HCT116 (cell line): Measurements from ENCODE around the gene MICALL1. TPM values are rescaled to one million over a fixed set of nuclear protein-coding genes. Genes with fewer than 3 reads are reported as not detected.

Experiments
- ATAC-seq: fragments of 200-7000 bp; cut with Tn5 transposase; 2 replicates; pipeline ENCODE4 v1.9.1; 2020; ENCODE audit warnings: mild to moderate bottlenecking, moderate library complexity
- BruUV-seq: library from RNA; stranded (reverse); fragments of 400-500 nt; replicated peaks from 2 replicates; lab custom pipeline; 2021; lab: Mats Ljungman, UMichigan
- CTCF ChIA-PET: fragments of 300-600 bp; sonication (Branson Sonifier 250); formaldehyde crosslinking; loops from one replicate; lab custom pipeline; 2021; ENCODE audit warnings: antibody characterized with exemption; lab: Charles Lee
- POLR2A ChIA-PET: fragments of 300-600, 350-600 bp; sonication (Branson Sonifier 250); formaldehyde crosslinking; loops from one replicate; lab custom pipeline; 2021; ENCODE audit warnings: antibody characterized with exemption; lab: Charles Lee
- RAD21 ChIA-PET, 2 experiments: fragments of 300-600 bp; sonication (Branson Sonifier 250); formaldehyde crosslinking; loops; one replicate each; lab custom pipeline; 2023; ENCODE audit warnings: low total read pairs in 2 of 2; ENCODE audit not compliant: uncharacterized antibody in 2 of 2, unreplicated experiment in 2 of 2, low non-redundant PET in 1 of 2; lab: Charles Lee
- DNase-seq: peaks from one replicate; pipeline ENCODE4 v3.0.0-alpha.2; 2010; ENCODE audit warnings: low read depth, low spot score
- H2AFZ ChIP-seq: fragments of 200-600 bp; shearing (Covaris generic), sonication (generic); 2 replicates; pipeline ENCODE4 v1.6.1; 2017; ENCODE audit warnings: low read depth, mixed run types, mixed read lengths, antibody characterized with exemption, low read length; ENCODE audit not compliant: poor library complexity, severe bottlenecking
- H3K27ac ChIP-seq: 2 replicates; pipeline ENCODE4 v1.5.1; 2012; ENCODE audit warnings: low read depth, low read length
- H3K27me3 ChIP-seq: fragments of 200-600 bp; sonication (generic); 2 replicates; pipeline ENCODE4 v1.6.1; 2016; ENCODE audit warnings: mixed run types, low read length, mixed read lengths; ENCODE audit not compliant: insufficient read depth
- H3K36me3 ChIP-seq, 2 experiments: fragments of 200-500 bp in 1 of 2; fragments of 200-600 bp in 1 of 2; sonication (Bioruptor generic) in 1 of 2; sonication (generic) in 1 of 2; 2 replicates each; pipeline versions ENCODE4 v1.5.1 to v1.6.1; 2014 to 2016; ENCODE audit warnings: low read length in 2 of 2, inconsistent platforms in 1 of 2, mixed read lengths in 1 of 2, mixed run types in 1 of 2; ENCODE audit not compliant: insufficient read depth in 2 of 2, control insufficient read depth in 1 of 2
- H3K4me1 ChIP-seq, 2 experiments: fragments of 200-600 bp in 1 of 2; sonication (generic) in 1 of 2; 2 replicates each; pipeline versions ENCODE4 v1.5.1 to v1.6.1; 2012 to 2017; ENCODE audit warnings: low read length in 2 of 2, inconsistent platforms in 1 of 2, mild to moderate bottlenecking in 1 of 2, mixed read lengths in 1 of 2, mixed run types in 1 of 2, moderate library complexity in 1 of 2; ENCODE audit not compliant: insufficient read depth in 2 of 2, control insufficient read depth in 1 of 2
- H3K4me2 ChIP-seq: fragments of 200-600 bp; sonication (generic); 2 replicates; pipeline ENCODE4 v1.6.1; 2017; ENCODE audit warnings: mixed run types, low read length, mixed read lengths
- H3K4me3 ChIP-seq, 2 experiments: fragments of 200-600 bp in 1 of 2; sonication (generic) in 1 of 2; replicated peaks in 1 of 2; 2 replicates each; pipeline ENCODE4 v1.5.1; 2011 to 2016; ENCODE audit warnings: low read length in 2 of 2, control low read depth in 1 of 2, low read depth in 1 of 2, mild to moderate bottlenecking in 1 of 2, mixed read lengths in 1 of 2, mixed run types in 1 of 2
- H3K79me2 ChIP-seq: fragments of 200-600 bp; sonication (generic); 2 replicates; pipeline ENCODE4 v1.6.1; 2017; ENCODE audit warnings: mild to moderate bottlenecking, mixed run types, low read length, moderate library complexity, mixed read lengths; ENCODE audit not compliant: insufficient read depth
- H3K9ac ChIP-seq: fragments of 200-600 bp; sonication (generic); 2 replicates; pipeline ENCODE4 v1.6.1; 2016; ENCODE audit warnings: low read length, mixed read lengths
- H3K9me2 ChIP-seq: fragments of 200-600 bp; sonication (generic), shearing (Covaris generic); 2 replicates; pipeline ENCODE4 v1.6.1; 2017; ENCODE audit warnings: mixed run types, mild to moderate bottlenecking, moderate library complexity; ENCODE audit not compliant: insufficient read depth
- H3K9me3 ChIP-seq, 2 experiments: fragments of 200-500 bp in 1 of 2; fragments of 200-600 bp in 1 of 2; sonication (Bioruptor generic) in 1 of 2; sonication (generic) in 1 of 2; 2 replicates each; pipeline ENCODE4 v1.6.1; 2014 to 2017; ENCODE audit warnings: low read length in 2 of 2, mixed read lengths in 2 of 2, inconsistent platforms in 1 of 2, low read depth in 1 of 2, mild to moderate bottlenecking in 1 of 2, mixed run types in 1 of 2, moderate library complexity in 1 of 2; ENCODE audit not compliant: control insufficient read depth in 1 of 2, insufficient read depth in 1 of 2
- H4K20me1 ChIP-seq: fragments of 200-600 bp; sonication (generic), shearing (Covaris generic); 2 replicates; pipeline ENCODE4 v1.6.1; 2017; ENCODE audit warnings: mixed run types, mild to moderate bottlenecking, moderate library complexity; ENCODE audit not compliant: insufficient read depth
- ATF3 ChIP-seq: IDR thresholded peaks from 2 replicates; pipeline ENCODE4 v1.6.1; 2012
- CEBPB ChIP-seq: IDR thresholded peaks from 2 replicates; pipeline ENCODE4 v1.6.1; 2012; ENCODE audit warnings: low read depth
- CTCF ChIP-seq, 3 experiments: fragments of 200-600 bp in 1 of 3; sonication (generic) in 1 of 3; IDR thresholded peaks in 2 of 3; conservative IDR thresholded peaks in 1 of 3; 2 replicates each; pipeline ENCODE4 v1.5.1; 2012 to 2017; ENCODE audit warnings: low read depth in 2 of 3, low read length in 2 of 3, antibody characterized with exemption in 1 of 3, borderline replicate concordance in 1 of 3, control low read depth in 1 of 3, mild to moderate bottlenecking in 1 of 3, mixed read lengths in 1 of 3, mixed run types in 1 of 3, moderate library complexity in 1 of 3; ENCODE audit not compliant: insufficient read depth in 1 of 3
- EGR1 ChIP-seq: IDR thresholded peaks from 2 replicates; pipeline ENCODE4 v1.6.1; 2012; ENCODE audit warnings: low read depth
- EZH2 ChIP-seq: fragments of 200-600 bp; sonication (generic); IDR thresholded peaks from 2 replicates; pipeline ENCODE4 v1.6.1; 2017; ENCODE audit warnings: antibody characterized with exemption, mixed run types
- JUND ChIP-seq: IDR thresholded peaks from 2 replicates; pipeline ENCODE4 v1.6.1; 2012
- POLR2AphosphoS5 ChIP-seq: IDR thresholded peaks from 2 replicates; pipeline ENCODE4 v1.6.1; 2011; ENCODE audit warnings: mild to moderate bottlenecking, low read depth, low read length, moderate library complexity
- RAD21 ChIP-seq: IDR thresholded peaks from 2 replicates; pipeline ENCODE4 v1.6.1; 2012; ENCODE audit warnings: low read depth, mild to moderate bottlenecking
- SP1 ChIP-seq: IDR thresholded peaks from 2 replicates; pipeline ENCODE4 v1.6.1; 2012; ENCODE audit warnings: low read depth
- SRF ChIP-seq: IDR thresholded peaks from 2 replicates; pipeline ENCODE4 v1.6.1; 2012; ENCODE audit warnings: low read depth
- YY1 ChIP-seq: IDR thresholded peaks from 2 replicates; pipeline ENCODE4 v1.6.1; 2011; ENCODE audit warnings: low read length, low read depth, moderate library complexity, mild to moderate bottlenecking; ENCODE audit not compliant: insufficient replicate concordance; ENCODE audit errors: extremely low read depth
- ZBTB33 ChIP-seq: IDR thresholded peaks from 2 replicates; pipeline ENCODE4 v1.6.1; 2011; ENCODE audit warnings: mild to moderate bottlenecking, low read length, moderate library complexity; ENCODE audit not compliant: insufficient replicate concordance; ENCODE audit errors: extremely low read depth
- ZFX ChIP-seq: fragments of 450-650 bp; IDR thresholded peaks from 2 replicates; pipeline ENCODE4 v1.6.1; 2017
- intact Hi-C: fragments of 100-400 bp; cut with micrococcal nuclease; formaldehyde crosslinking; loops from 2 replicates; pipeline ENCODE4 v1.10.0; 2022
- total RNA-seq: library from RNA; stranded (reverse); gene quantifications from one replicate; pipeline ENCODE4 v1.2.1, GENCODE V29; 2021; ENCODE audit not compliant: unreplicated experiment
- TF ChIP-seq, protein P1 (sequence below): IDR thresholded peaks from 2 replicates; pipeline ENCODE4 v1.6.1; 2012
- TF ChIP-seq, protein P2 (sequence below): IDR thresholded peaks from 2 replicates; pipeline ENCODE4 v1.6.1; 2012; ENCODE audit warnings: low read depth

The MICALL1 gene
- total RNA-seq, 1 experiment from 2014 or later: 35.2 TPM

DNA sequence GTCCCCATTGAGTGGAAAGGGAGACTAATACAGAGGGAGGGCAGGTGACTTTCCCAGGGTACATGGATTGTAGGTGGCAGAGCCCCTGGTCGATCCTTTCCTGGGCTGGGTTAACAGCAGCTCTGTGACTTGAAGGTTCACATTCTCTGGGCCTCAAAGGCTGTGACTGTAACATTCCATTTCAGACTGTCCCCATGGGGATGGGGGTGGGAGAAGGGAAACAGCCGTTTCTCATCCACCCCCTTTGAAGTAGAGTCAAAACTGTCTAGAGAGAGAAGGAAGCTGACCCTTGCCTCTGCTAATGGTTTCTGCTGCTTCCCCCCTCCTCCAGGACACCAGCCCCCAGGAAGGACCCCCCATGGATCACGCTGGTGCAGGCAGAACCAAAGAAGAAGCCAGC is 19.2 kb downstream of the MICALL1 start:
- RAD21 ChIA-PET: no interaction called here
- Histone ChIP-seq H3K4me1 (no peaks in the 10 kb centered on the region), H4K20me1 (no peaks in the 10 kb centered on the region), H3K9me3 (no peaks in the 10 kb centered on the region), H2AFZ (no peak overlapping the region), H3K4me3 (no peak overlapping the region), H3K27me3 (no peaks in the 10 kb centered on the region), H3K9me2 (no peaks in the 10 kb centered on the region), H3K79me2 (no peaks in the 10 kb centered on the region), H3K4me2 (no peak overlapping the region), H3K9ac (no peak overlapping the region), H3K36me3 (peaks cover 7 to 18% of the 10 kb centered on the region in 2 experiments; a peak in 2 of 4 replicates), H3K27ac (no peak overlapping the region)
- POLR2A ChIA-PET: no interaction called here
- no TSS peak for BruUV-seq
- CTCF ChIA-PET: interaction anchor here (1.2 kb wide), 1 partner anchor 9 kb away, joined by 5 read pairs; no protein-coding TSS in a partner anchor
- TF ChIP-seq YY1: no peak
- TF ChIP-seq, protein P1, sequence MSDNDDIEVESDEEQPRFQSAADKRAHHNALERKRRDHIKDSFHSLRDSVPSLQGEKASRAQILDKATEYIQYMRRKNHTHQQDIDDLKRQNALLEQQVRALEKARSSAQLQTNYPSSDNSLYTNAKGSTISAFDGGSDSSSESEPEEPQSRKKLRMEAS: no peak
- TF ChIP-seq JUND: no peak
- TF ChIP-seq RAD21: no peak
- TF ChIP-seq CEBPB: no peak
- no peak for TF ChIP-seq CTCF (IDR thresholded peaks at IDR 0.05 in 2 of 3, conservative IDR thresholded peaks at IDR 0.05 in 1 of 3; ENCODE audit: borderline replicate concordance in 1 of 3, insufficient read depth in 1 of 3, low read depth in 2 of 3, low read length in 2 of 3)
- no peak for TF ChIP-seq ATF3
- no peak for TF ChIP-seq EZH2
- TF ChIP-seq ZBTB33: no peak
- TF ChIP-seq, protein P2, sequence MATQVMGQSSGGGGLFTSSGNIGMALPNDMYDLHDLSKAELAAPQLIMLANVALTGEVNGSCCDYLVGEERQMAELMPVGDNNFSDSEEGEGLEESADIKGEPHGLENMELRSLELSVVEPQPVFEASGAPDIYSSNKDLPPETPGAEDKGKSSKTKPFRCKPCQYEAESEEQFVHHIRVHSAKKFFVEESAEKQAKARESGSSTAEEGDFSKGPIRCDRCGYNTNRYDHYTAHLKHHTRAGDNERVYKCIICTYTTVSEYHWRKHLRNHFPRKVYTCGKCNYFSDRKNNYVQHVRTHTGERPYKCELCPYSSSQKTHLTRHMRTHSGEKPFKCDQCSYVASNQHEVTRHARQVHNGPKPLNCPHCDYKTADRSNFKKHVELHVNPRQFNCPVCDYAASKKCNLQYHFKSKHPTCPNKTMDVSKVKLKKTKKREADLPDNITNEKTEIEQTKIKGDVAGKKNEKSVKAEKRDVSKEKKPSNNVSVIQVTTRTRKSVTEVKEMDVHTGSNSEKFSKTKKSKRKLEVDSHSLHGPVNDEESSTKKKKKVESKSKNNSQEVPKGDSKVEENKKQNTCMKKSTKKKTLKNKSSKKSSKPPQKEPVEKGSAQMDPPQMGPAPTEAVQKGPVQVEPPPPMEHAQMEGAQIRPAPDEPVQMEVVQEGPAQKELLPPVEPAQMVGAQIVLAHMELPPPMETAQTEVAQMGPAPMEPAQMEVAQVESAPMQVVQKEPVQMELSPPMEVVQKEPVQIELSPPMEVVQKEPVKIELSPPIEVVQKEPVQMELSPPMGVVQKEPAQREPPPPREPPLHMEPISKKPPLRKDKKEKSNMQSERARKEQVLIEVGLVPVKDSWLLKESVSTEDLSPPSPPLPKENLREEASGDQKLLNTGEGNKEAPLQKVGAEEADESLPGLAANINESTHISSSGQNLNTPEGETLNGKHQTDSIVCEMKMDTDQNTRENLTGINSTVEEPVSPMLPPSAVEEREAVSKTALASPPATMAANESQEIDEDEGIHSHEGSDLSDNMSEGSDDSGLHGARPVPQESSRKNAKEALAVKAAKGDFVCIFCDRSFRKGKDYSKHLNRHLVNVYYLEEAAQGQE: no peak
- no peak for TF ChIP-seq SP1
- no peak for TF ChIP-seq EGR1
- no peak for TF ChIP-seq POLR2AphosphoS5
- TF ChIP-seq SRF: no peak
- TF ChIP-seq ZFX: no peak
- ATAC-seq (no peak), DNase-seq (no peak)
- intact Hi-C loops: no loop called here
